BJ (cell line): ENCODE results near the gene TRIAP1. TPM values are rescaled to one million over a fixed set of nuclear protein-coding genes. Genes with fewer than 3 reads are reported as not detected.
A peak's percentile ranks its signal among the peaks of the same experiment; 100 is the strongest.

Source experiments
- CTCF ChIA-PET: fragments of 350-600 bp; formaldehyde crosslinking; extraction: SDS; loops from one replicate; lab custom pipeline; 2021; ENCODE audit warnings: antibody characterized with exemption, inconsistent platforms; lab: Yijun Ruan, JAX
- POLR2A ChIA-PET: fragments of 300-600 bp; sonication (Branson Sonifier 250); formaldehyde crosslinking; extraction: SDS; loops from one replicate; lab custom pipeline; 2021; ENCODE audit warnings: antibody characterized with exemption; lab: Charles Lee
- DNase-seq: peaks from one replicate; pipeline ENCODE4 v3.0.0-alpha.2; 2011; ENCODE audit warnings: low read depth
- H3K27me3 ChIP-seq: 2 replicates; pipeline ENCODE4 v1.6.0; 2011; ENCODE audit warnings: low read length; ENCODE audit not compliant: control insufficient read depth, insufficient read depth
- H3K36me3 ChIP-seq: 2 replicates; pipeline ENCODE4 v1.5.1; 2011; ENCODE audit warnings: low read length; ENCODE audit not compliant: control insufficient read depth, insufficient read depth
- H3K4me3 ChIP-seq: 2 replicates; pipeline ENCODE4 v1.5.1; 2011; ENCODE audit warnings: low read depth, mild to moderate bottlenecking, control low read depth, low read length
- CTCF ChIP-seq: IDR thresholded peaks from 2 replicates; pipeline ENCODE4 v1.5.1; 2011; ENCODE audit warnings: low read depth, mild to moderate bottlenecking, control low read depth, inconsistent platforms, low read length, moderate library complexity; ENCODE audit not compliant: insufficient read depth
- polyA minus RNA-seq: library from RNA; depleted of rRNA, polyadenylated mRNA; stranded (reverse); fragments of >200 nt; gene quantifications from 2 replicates; pipeline ENCODE4 v1.2.3, GENCODE V29; 2011; rRNA and poly(A)+ RNA removed
- polyA plus RNA-seq: library from polyadenylated mRNA; depleted of rRNA; stranded (reverse); fragments of >200 nt; gene quantifications from 2 replicates; pipeline ENCODE4 v1.2.3, GENCODE V29; 2011; rRNA removed

The TRIAP1 gene
- polyA plus RNA-seq, result 24.7 and 45.0 TPM in 2 replicates
- polyA minus RNA-seq, result 3.7 and 4.8 TPM in 2 replicates

- no peak for DNase-seq
- ChIA-PET POLR2A (no interaction called here), CTCF (interaction anchor here (2.6 kb wide), 1 partner anchor 16 kb away, joined by 7 read pairs; no protein-coding TSS in a partner anchor)
- Histone ChIP-seq H3K36me3 (peaks cover 2% of the 10 kb centered on the region), H3K4me3 (peak within 1 kb of the TSS; percentile 98), H3K27me3 (no peaks in the 10 kb centered on the region)
- TF ChIP-seq CTCF, result no peak
These were observed at the start of gene TRIAP1, which contains the start of gene GATC for GRCh38 chr12:120445911-120446843. Gene TRIAP1 (minus strand): TSS chr12:120446384. CDS start chr12:120446372, 12 bp downstream. Gene GATC (plus strand): TSS chr12:120446444. CDS start chr12:120446481, 37 bp downstream.

GRCh38 chr12:120495186-120495730 lies 49.1 kb upstream of the TRIAP1 start:
- POLR2A ChIA-PET, result no interaction called here
- no peak for TF ChIP-seq CTCF
- CTCF ChIA-PET, result interaction anchor here (1.0 to 1.5 kb wide), 5 partner anchors 14 to 159 kb away, joined by 3 to 4 read pairs (median 3); no protein-coding TSS in a partner anchor
- no peaks in the 10 kb centered on the region for H3K27me3 ChIP-seq
- DNase-seq, result no peak
- peaks cover 8% of the 10 kb centered on the region for H3K36me3 ChIP-seq
- peak overlapping the region; percentile 99 for H3K4me3 ChIP-seq

GRCh38 chr12:120490833-120491512 lies 44.8 kb upstream of the TRIAP1 start:
- no peak overlapping the region for H3K4me3 ChIP-seq
- DNase-seq, result no peak
- H3K27me3 ChIP-seq, result no peaks in the 10 kb centered on the region
- no peak for TF ChIP-seq CTCF
- ChIA-PET CTCF (interaction anchor here (0.6 to 3.7 kb wide), 3 partner anchors 22 to 37 kb away, joined by 3 to 13 read pairs (median 3); partner anchors contain the start of gene SRSF9), POLR2A (interaction anchor here (0.6 kb wide), 1 partner anchor 158 kb away, joined by 3 read pairs; no protein-coding TSS in a partner anchor)
- peaks cover 4% of the 10 kb centered on the region for H3K36me3 ChIP-seq

GRCh38 chr12:120490325-120490724 lies 44.1 kb upstream of the TRIAP1 start:
- ChIA-PET CTCF (interaction anchor here (0.6 to 3.7 kb wide), 3 partner anchors 15 to 36 kb away, joined by 3 to 13 read pairs (median 6); partner anchors contain the start of gene SRSF9), POLR2A (interaction anchor here (0.6 kb wide), 1 partner anchor 159 kb away, joined by 3 read pairs; no protein-coding TSS in a partner anchor)
- Histone ChIP-seq H3K36me3 (peaks cover 4% of the 10 kb centered on the region), H3K27me3 (no peaks in the 10 kb centered on the region), H3K4me3 (no peak overlapping the region)
- DNase-seq, result no peak
- TF ChIP-seq CTCF, result no peak
